ENCODE results near the gene BRINP1.
"Not testable (repeated sequence)": the region's sequence is repeated elsewhere in the genome, so short reads cannot be mapped to it uniquely, and the experiment has no call there.

Gene BRINP1

DNA sequence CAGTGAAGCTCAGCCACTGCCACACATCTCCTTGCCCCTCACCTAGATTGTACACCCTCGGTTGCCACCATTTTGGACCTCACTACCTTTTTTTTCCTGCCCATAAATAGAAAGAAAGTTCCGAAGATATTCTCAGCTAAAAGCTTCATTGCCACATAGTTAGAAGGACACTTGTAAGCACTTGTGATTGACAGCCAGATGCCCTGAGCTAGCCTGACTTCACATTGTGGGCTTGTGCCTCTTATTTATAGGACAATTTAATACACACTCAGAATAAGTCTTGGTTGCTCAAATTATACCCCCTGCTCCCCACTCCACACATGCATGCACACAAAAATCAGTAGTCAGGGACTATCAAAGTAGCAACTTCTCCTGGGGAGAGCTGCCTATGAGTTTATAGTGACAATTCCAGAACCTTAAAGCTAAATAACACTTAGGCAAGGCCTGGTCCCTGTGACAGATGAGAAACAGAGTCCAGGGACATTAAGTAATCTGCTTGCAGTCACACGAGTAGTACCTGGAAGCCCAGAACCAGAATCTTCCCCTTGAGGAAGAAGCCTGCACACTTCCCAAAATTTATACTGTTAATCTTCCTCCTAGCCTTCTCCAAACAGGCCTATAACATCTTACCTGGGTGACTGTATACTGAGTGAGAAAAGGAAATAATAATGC lies 184.8 kb downstream of the BRINP1 start:
- DNase-seq: no peak

DNA sequence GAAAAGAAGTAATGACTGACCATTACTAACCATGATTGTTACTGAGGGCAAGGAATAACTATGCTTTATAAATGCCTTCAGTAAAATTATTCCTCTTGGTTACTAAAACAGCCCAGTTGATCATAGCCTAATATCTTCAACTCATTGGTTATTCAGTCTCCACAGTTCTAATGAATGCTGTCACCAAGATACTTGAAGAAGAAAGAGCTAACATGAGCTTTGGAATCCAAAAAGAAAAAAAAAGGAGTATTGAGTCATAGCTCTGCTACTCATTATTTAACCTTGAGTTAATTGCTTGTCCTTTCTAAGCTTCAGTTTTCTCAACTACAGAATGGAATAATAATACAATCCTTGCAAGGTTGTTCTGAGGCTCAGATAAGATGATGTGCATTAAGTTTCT lies 187.7 kb downstream of the BRINP1 start:
- no peak for DNase-seq

DNA sequence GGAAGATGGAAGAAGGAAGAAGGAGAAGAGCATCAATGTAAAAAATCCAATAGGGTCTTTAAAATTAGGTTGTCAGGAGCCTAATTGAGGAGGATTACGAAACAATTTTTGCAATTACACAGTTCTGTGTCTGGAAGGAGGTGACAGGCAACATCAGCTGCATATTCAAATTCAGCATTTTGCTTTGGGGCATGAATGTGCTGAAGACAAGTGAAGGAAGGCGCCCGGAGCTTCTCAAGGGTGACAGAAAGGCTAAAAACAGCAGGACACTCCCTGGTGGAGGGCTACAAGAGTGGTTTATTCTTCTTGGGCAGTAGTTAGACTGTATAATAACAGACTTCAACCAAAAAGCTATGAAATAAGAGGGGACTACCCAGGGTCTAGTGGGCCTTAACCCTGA lies 188.3 kb downstream of the BRINP1 start:
- no peak for DNase-seq

DNA sequence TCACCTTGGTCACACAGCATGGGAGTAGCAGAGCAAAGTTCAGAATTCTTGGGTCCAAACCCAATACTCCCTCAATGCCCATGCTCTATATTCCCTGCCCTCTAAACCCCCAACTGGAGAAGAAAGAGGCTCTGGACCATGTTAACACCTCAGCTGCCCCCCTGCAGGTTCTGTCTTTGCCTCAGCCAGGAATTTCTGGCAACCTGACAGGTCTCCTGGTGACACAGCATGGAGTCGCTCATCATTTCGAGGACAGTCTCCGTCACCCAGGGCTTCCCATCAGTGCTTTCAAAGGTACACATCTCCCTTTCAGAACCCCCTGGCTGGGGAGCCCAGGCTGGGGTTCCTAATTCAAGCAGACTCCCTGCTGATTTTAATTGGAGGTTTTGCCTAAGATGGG lies 189.5 kb downstream of the BRINP1 start:
- no peak for DNase-seq

DNA sequence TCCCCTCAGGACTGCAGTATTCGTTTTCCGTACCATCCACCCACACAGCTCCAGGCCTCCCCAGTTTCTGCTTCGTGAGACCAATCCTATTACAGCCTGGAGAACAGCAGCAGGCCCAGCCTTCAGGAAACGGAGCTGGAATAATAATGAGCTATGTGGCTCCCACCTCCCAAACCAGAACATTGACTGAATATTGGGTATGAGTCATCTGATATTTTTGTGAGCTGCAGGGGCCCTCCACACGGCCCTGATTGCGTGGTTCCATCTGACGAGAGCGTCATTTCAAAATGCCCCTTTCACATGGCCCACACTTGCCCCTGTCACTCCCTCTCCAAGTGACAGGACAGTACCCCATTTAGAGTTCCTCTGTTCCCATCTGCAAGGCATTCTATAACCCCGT lies 192.0 kb downstream of the BRINP1 start:
- DNase-seq: no peak

DNA sequence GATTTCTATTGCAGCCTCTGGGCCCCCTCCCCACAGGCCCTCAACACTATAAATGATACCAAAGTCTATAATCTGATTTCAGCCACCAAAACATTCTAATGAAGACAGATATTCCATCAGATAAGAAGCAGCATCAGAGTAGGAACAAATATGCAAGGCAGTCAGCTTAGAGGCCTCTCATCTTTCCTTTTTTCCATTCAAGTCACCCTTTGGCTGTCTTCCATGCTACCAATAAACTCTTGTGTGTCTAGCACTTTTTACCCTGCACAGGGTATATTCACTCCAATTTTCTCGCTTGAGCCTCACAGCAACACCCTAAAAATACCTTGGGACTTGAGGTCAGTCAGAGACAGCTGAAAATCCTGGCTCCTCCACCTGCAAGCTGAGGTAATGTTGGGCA lies 193.7 kb downstream of the BRINP1 start:
- DNase-seq: no peak

DNA sequence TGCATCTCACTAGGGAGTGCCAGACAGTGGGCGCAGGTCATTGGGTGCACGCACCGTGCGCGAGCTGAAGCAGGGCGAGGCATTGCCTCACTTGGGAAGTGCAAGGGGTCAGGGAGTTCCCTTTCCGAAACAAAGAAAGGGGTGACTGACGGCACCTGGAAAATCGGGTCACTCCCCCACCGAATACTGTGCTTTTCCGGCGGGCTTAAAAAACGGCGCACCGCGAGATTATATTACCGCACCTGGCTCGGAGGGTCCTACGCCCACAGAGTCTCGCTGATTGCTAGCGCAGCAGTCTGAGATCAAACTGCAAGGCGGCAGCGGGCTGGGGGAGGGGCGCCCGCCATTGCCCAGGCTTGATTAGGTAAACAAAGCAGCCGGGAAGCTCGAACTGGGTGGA lies 200.0 kb downstream of the BRINP1 start:
- not testable (repeated sequence) for DNase-seq

DNA sequence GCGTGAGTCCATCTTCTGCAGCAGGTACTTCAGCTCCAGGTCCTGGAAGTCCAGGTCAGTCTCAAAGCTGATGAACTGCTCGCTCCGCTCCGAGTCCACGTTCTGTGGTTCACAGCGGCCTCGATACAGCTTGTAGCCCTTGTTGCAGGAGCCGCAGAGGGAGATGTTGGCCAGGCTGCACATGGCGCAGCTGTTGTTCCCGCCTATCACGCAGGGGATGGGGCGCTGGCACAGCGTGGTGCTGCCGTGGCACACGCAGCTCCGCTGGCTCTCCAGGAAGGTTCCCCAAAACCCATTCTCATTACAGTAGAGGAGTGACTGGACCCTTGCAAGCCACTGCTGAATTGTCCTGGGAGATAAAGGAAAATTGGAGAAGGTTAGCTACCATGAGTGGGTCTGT lies 201.4 kb downstream of the BRINP1 start:
- no peak for DNase-seq

DNA sequence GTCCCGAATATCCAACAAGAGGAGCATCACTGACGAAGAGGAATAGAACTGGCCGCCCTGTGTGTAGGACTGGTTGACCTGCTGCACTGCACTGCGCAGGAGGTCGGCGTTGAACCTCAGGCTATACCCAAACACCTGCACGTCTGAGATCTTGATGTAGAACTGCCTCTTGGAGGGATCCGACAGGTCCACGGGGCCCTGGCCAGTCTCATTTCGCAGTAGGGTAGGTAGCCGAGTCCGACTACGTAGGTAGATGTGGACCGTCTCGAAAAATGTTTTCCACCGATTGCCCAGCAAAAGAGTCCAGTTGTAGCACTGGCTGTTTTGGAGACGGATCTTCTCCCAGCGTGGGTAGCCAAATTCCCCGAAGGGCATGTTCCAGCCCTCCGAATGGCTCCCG lies 202.0 kb downstream of the BRINP1 start:
- DNase-seq: no peak

DNA sequence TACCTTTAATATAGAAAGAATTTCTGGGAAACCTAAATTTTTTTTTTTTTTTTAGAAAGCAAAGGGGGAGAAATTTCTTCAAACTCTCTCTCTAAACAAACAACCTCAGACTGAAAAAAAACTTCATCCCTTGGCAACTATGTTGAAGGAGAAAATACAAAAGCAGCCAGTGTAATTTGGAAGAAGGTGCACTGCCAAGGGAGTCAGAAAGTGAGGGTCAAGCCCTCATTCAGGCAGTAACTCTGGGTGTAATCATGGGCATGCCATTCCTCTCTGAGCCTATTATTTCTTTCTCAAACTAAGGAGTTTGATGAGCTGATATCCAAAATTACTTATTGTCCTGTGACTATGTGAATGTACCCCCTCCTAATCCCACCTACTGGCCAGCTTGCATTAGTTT lies 203.1 kb downstream of the BRINP1 start:
- DNase-seq: no peak

DNA sequence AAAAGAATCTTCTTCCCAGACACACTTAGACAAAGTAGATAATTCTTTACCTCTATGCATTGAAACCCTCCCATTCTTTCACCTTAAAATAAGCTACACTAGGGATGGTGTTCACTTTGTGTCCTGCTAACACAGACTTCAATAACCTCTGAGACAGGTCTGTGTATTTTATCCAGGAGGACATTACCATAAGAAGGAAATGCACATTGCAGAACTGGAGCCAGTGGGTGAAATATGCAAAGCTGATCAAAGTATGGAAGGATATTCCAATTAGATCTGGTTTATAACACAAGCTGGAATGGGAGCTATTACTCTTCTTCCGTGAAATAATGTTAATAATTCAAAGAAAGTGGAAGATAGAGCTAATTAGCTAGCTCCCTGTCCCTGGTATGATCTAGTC lies 204.1 kb downstream of the BRINP1 start:
- no peak for DNase-seq

DNA sequence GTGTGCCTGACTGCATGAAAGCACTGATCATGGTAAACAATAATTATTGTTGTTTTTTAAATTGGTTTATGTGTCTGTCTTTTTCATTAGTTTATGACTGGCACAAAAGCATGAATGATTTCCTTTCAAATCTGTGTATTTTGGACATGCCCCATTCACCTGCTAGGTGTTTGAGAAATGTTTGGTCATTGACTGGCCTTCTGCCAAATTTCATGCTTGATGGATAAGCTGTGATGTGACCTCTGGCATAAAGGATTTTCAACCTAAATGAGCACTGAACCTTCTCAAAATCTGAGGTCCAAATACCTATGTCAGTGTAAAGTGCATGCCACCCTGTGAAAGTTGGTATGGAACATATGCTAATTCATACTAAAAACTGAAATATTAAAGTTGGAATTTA lies 204.5 kb downstream of the BRINP1 start:
- no peak for DNase-seq

DNA sequence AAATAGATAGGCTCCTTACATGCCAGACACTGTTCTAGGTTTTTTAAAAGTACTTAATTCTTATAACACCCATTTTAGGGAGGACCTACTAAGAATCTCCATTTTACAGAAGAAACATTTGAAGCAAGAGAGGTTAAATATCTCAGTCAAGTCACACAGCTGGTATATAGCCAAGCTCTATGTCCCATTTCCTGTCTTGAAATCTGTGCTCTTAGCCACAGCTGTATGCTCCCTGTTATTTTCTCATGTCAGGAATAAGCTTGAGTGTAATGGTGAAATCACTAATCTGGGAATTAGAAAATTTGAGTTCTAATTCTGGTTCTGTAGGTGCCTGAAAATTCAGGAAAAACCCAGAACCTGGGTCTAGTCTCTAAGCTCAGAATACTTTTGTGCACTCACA lies 208.7 kb downstream of the BRINP1 start:
- DNase-seq: no peak

DNA sequence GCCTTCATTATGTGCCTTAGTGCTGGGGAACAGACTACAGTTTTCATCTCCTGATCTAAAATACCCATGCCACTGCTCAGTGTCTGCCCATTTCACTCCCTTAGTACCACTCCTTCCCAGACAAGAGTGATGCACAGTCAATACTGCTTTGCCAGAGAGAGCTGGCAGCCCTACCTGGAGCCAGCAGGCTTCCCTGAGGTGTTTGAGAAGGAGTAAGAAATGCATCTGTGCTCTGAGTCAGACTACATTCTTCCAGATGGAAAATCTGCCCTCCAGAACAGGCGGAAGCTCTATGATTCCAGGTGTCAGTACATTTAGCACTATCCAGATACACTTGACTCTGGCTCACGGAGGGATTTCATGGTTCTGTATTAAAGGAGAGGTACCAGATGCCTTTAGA lies 209.8 kb downstream of the BRINP1 start:
- DNase-seq: no peak

DNA sequence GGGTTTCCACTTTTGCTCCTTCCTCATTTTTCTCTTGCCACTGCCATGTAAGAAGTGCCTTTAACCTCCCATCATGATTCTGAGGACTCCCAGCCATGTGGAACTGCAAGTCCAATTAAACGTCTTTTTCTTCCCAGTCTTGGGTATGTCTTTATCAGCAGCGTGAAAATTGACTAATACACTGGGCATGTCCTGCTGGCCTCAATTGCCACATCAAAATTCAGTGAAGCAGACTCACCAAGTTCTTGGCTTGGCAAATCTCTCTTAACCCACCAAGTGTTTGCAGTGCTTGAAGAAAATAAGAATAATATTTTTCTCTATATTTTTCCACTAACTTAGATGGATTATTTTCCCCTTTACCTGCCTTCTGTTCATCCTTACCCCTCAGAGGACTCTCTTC lies 212.0 kb downstream of the BRINP1 start:
- no peak for DNase-seq

DNA sequence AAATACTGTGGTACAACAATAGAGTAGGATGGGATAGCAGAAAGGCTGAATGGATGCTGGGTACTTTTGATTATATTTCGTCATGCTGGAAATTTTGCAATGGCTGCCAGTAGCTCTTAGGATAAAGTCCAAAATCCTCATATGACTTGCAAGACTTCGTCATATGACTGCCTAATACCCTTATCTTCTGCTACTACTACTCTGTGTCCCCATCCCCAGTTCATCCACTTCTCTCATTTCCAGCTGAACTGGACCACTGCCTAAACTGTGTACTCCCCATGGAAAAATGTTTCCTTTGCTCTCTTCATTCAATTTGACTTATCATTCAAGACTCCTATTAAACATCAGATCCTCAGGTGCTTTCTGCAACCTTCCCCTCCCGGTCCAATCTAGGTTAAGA lies 212.9 kb downstream of the BRINP1 start:
- no peak for DNase-seq

DNA sequence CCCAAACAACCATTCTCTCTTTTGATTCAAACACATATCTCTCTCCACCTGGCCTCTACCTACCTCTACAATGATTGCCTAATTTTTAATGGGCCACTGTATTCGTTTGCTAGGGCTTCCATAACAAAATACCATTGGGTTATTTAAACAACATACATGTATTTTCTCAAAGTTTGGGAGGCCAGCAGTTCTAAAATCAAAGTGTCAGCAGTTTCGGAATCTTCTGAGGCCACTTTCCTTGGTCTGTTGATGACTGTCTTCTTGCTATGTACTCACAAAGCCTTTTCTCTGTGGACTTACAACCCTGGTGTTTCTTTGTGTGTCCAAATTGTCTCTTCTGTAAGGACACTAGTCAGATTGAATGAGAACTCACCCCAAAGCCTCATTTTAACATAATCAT lies 214.7 kb downstream of the BRINP1 start:
- no peak for DNase-seq

DNA sequence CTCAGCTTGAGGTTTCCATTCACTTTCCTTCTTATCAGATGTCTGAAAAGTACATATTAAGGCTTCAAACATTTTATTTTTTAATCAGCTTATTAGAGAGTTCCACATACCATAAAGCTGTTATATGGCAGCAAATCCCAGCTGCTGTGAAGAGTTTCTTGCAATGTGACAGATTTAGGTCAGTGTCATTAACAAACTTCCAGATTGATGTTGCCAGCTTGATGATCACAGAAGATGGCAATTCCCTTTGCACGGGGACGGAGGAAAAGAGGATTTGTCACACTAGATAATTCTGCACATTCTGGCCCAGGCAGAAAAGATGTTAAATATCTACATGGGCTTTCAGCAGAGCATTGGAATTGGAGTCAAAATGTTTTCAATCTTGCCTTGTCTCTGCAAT lies 215.8 kb downstream of the BRINP1 start:
- no peak for DNase-seq

DNA sequence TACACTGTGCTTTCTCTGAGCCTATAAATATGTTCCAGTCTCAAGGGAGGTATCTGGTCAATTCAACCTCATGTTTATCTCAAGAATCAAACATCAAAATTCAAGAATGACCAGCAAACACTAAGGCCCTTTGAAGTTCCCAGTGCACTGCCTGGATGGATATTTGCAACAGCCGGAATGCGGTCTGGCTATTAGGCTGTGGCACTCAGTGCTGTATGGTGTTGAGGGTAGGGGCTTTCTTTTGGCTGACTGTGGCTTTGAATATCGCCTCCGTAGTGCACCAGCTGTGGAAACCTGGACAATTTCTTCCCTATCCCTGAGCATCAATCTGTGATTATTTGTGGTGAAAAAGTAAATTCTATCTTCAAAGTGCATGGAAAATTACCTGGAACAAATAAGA lies 220.4 kb downstream of the BRINP1 start:
- DNase-seq: no peak

DNA sequence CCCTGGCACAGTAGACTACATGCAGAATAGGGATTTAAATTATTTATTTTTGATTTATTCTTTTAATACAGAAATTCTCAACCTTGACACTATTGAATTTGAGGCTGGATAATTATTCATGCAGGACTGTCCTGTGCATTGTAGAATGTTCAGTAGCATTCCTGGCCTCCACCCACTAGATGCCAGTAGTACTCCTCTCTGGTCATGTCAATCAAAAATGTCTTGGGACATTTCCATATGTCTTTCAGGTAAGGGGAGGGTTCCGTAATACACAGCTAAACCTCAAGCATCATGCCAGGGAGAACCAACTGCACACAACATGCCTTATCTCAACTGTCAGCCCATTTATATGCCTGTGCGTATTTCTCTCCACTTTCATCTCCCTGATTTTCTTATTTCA lies 231.8 kb downstream of the BRINP1 start:
- no peak for DNase-seq

DNA sequence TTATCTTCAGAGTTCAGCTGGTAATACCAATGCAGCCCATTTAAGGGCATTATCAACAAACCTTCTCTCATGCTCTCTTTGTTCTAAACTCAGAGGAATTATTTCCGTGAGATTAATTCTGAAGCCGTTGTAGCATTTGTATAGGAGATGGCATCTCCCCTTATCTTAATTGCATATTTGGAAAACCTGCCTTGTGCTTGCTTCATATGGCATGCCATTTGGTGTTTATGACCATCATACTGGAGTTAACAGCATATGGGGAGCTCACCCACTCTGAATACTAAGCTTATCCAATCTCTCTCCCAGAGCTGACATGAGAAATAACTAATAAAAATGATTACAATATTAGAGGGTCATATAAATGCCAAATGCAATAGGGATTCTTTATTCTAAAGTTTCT lies 243.2 kb downstream of the BRINP1 start:
- no peak for DNase-seq

DNA sequence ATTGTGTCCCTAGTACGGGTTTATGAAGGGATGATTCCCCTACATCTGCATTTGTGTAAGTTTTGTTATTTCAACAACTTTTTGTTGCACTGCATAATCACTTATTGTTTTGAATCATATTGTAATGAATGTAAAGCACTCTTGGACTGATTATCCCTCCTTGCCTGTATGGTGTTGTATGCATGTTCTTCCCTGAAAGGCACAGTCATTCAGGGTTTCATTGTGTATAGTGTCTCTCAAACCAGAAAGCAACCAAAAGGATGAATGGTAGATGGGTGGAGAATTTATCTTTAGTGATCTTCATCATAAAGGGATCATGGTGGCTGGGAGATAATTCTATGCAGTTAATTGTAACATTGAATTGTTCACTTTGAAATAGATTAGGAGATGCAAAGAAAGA lies 247.3 kb downstream of the BRINP1 start:
- DNase-seq: no peak

DNA sequence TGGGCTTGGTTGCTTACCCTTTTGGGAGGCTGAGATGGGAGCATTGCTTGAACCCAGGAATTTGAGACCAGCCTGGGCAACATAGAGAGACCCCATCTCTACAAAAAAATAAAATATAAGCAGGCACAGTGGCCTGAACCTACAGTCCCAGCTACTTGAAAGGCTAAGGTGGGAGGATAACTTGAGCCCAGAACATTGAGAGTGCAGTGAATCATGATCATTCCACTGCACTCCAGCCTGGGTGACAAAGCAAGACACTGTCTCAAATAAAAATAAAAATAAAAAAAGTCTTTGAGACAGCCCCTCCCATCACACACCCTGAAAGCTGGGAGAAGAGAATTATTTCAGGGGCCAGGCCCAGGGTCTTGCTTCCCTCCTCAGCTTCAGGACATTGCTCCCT lies 251.8 kb downstream of the BRINP1 start:
- no peak for DNase-seq

Measured in CD4-positive, alpha-beta T cell treated with Interleukin-12 subunit alpha and Interleukin-12 subunit beta, for 1 hour (primary cell).